CD14-positive monocyte (primary cell): ENCODE results near the gene ZNF423. TPM values are rescaled to one million over a fixed set of nuclear protein-coding genes. Genes with fewer than 3 reads are reported as not detected.

ENCODE experiments used
- DNase-seq, 3 donors: peaks; one replicate each; pipeline ENCODE4 v3.0.0-alpha.2; 2011 to 2022
- H2AFZ ChIP-seq: 2 replicates; pipeline ENCODE4 v1.6.0; 2012; ENCODE audit warnings: mild to moderate bottlenecking, low read depth, low read length, inconsistent platforms; ENCODE audit not compliant: insufficient read depth, poor library complexity, severe bottlenecking
- H3K27ac ChIP-seq, 2 donors: 1 replicate in 1 of 2; 2 replicates in 1 of 2; pipeline ENCODE4 v1.5.1; 2012 to 2013; ENCODE audit warnings: low read length in 2 of 2, control low read depth in 1 of 2, inconsistent platforms in 1 of 2, low read depth in 1 of 2, mild to moderate bottlenecking in 1 of 2
- H3K27me3 ChIP-seq, 2 donors: one replicate each; pipeline versions ENCODE4 v1.6.0 to v1.6.1; 2011 to 2013; ENCODE audit warnings: low read length in 2 of 2; ENCODE audit not compliant: control insufficient read depth in 2 of 2, insufficient read depth in 2 of 2
- H3K36me3 ChIP-seq, 2 donors: replicated peaks in 1 of 2; 1 replicate in 1 of 2; 2 replicates in 1 of 2; pipeline versions ENCODE4 v1.5.1 to v1.6.1; 2012 to 2013; ENCODE audit warnings: low read length in 2 of 2, control low read depth in 1 of 2, inconsistent platforms in 1 of 2, mild to moderate bottlenecking in 1 of 2; ENCODE audit not compliant: insufficient read depth in 2 of 2, control insufficient read depth in 1 of 2
- H3K4me1 ChIP-seq, 2 donors: 1 replicate in 1 of 2; 2 replicates in 1 of 2; pipeline versions ENCODE4 v1.5.1 to v1.6.1; 2012 to 2013; ENCODE audit warnings: low read length in 2 of 2, control low read depth in 1 of 2, inconsistent platforms in 1 of 2, mild to moderate bottlenecking in 1 of 2, moderate library complexity in 1 of 2; ENCODE audit not compliant: insufficient read depth in 2 of 2, control insufficient read depth in 1 of 2
- H3K4me2 ChIP-seq: replicated peaks from 2 replicates; pipeline ENCODE3; 2012; ENCODE audit warnings: low read length, moderate library complexity, mild to moderate bottlenecking; ENCODE audit not compliant: poor library complexity, severe bottlenecking; ENCODE audit errors: extremely low read depth
- H3K4me3 ChIP-seq, 3 experiments: fragments of 200-600 bp in 1 of 3; sonication (generic) in 1 of 3; replicated peaks in 1 of 3; 1 replicate in 2 of 3; 2 replicates in 1 of 3; pipeline ENCODE4 v1.5.1; 2011 to 2013; ENCODE audit warnings: low read length in 3 of 3, mild to moderate bottlenecking in 3 of 3, control low read depth in 2 of 3, low read depth in 2 of 3, inconsistent platforms in 1 of 3, moderate library complexity in 1 of 3
- H3K79me2 ChIP-seq: 2 replicates; pipeline ENCODE4 v1.6.0; 2012; ENCODE audit warnings: mild to moderate bottlenecking, control low read depth, inconsistent platforms, low read length, moderate library complexity; ENCODE audit not compliant: insufficient read depth
- H3K9ac ChIP-seq: 2 replicates; pipeline ENCODE4 v1.6.0; 2017; ENCODE audit warnings: low read length, mild to moderate bottlenecking; ENCODE audit not compliant: insufficient read depth, poor library complexity, severe bottlenecking
- H3K9me3 ChIP-seq, 2 donors: replicated peaks in 1 of 2; 1 replicate in 1 of 2; 2 replicates in 1 of 2; pipeline versions ENCODE4 v1.5.1 to v1.6.1; 2012 to 2013; ENCODE audit warnings: low read length in 2 of 2, control low read depth in 1 of 2; ENCODE audit not compliant: control insufficient read depth in 1 of 2, insufficient read depth in 1 of 2
- H4K20me1 ChIP-seq: 2 replicates; pipeline ENCODE4 v1.6.0; 2012; ENCODE audit warnings: mild to moderate bottlenecking, low read length, control low read depth, moderate library complexity; ENCODE audit not compliant: insufficient read depth
- H3K27ac Mint-ChIP-seq, 7 donors: one replicate each; pipeline ENCODE4 v1.8.0; 2020; ENCODE audit warnings: mild to moderate bottlenecking in 7 of 7, mixed read lengths in 7 of 7, moderate library complexity in 6 of 7, inconsistent platforms in 2 of 7
- H3K27me3 Mint-ChIP-seq, 3 donors: one replicate each; pipeline ENCODE4 v1.8.0; 2021 to 2022; ENCODE audit warnings: low read depth in 3 of 3, mild to moderate bottlenecking in 3 of 3, mixed read lengths in 3 of 3, moderate library complexity in 3 of 3, inconsistent platforms in 1 of 3
- H3K36me3 Mint-ChIP-seq, 2 donors: one replicate each; pipeline ENCODE4 v1.8.0; 2020; ENCODE audit warnings: mixed read lengths in 2 of 2, inconsistent platforms in 1 of 2, mild to moderate bottlenecking in 1 of 2
- H3K4me1 Mint-ChIP-seq: one replicate; pipeline ENCODE4 v1.8.0; 2020; ENCODE audit warnings: mild to moderate bottlenecking, mixed read lengths
- H3K4me3 Mint-ChIP-seq, 2 donors: one replicate each; pipeline ENCODE4 v1.8.0; 2020; ENCODE audit warnings: mild to moderate bottlenecking in 2 of 2, mixed read lengths in 2 of 2, moderate library complexity in 1 of 2
- H3K9me3 Mint-ChIP-seq, 7 donors: one replicate each; pipeline ENCODE4 v1.8.0; 2020 to 2022; ENCODE audit warnings: mixed read lengths in 7 of 7, mild to moderate bottlenecking in 6 of 7, moderate library complexity in 6 of 7, inconsistent platforms in 2 of 7
- WGBS: methylation state at CpG from one replicate; pipeline ENCODE4 v1.1.5; 2013; ENCODE audit warnings: missing lambda C conversion rate; ENCODE audit not compliant: insufficient coverage; 5-methylcytosine and 5-hydroxymethylcytosine counted together
- intact Hi-C, 2 donors: fragments of 100-400 bp; cut with micrococcal nuclease; formaldehyde crosslinking; loops; one replicate each; pipeline versions ENCODE4 v1.15.0 to v1.15.1; 2023
- polyA plus RNA-seq, 3 donors: library from polyadenylated mRNA; depleted of rRNA in 1 of 3; unstranded in 2 of 3; stranded (reverse) in 1 of 3; fragments of 300-500 nt in 2 of 3; fragments of >200 nt in 1 of 3; fragmentation: Illumina TruSeq in 2 of 3; gene quantifications; 1 replicate in 2 of 3; 2 replicates in 1 of 3; pipeline ENCODE4 v1.2.3, GENCODE V29; 2012 to 2021
- TF ChIP-seq, protein P1 (sequence below): fragments of 200-600 bp; IDR thresholded peaks from one replicate; pipeline ENCODE4 v1.8.0; 2022; ENCODE audit warnings: antibody characterized with exemption, mild to moderate bottlenecking

The ZNF423 gene
- polyA plus RNA-seq, 3 donors = not detected

GRCh38 chr16:49720225-49720624 is 135.7 kb downstream of the ZNF423 start:
- TF ChIP-seq, protein P1, sequence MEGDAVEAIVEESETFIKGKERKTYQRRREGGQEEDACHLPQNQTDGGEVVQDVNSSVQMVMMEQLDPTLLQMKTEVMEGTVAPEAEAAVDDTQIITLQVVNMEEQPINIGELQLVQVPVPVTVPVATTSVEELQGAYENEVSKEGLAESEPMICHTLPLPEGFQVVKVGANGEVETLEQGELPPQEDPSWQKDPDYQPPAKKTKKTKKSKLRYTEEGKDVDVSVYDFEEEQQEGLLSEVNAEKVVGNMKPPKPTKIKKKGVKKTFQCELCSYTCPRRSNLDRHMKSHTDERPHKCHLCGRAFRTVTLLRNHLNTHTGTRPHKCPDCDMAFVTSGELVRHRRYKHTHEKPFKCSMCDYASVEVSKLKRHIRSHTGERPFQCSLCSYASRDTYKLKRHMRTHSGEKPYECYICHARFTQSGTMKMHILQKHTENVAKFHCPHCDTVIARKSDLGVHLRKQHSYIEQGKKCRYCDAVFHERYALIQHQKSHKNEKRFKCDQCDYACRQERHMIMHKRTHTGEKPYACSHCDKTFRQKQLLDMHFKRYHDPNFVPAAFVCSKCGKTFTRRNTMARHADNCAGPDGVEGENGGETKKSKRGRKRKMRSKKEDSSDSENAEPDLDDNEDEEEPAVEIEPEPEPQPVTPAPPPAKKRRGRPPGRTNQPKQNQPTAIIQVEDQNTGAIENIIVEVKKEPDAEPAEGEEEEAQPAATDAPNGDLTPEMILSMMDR = no peak
- Histone ChIP-seq H3K27me3 (no peaks in the 10 kb centered on the region), H3K9ac (no peak overlapping the region), H3K79me2 (no peaks in the 10 kb centered on the region), H3K4me1 (no peaks in the 10 kb centered on the region), H3K9me3 (no peaks in the 10 kb centered on the region), H3K4me2 (no peak overlapping the region), H3K4me3 (no peak overlapping the region), H3K27ac (no peak overlapping the region), H3K36me3 (no peaks in the 10 kb centered on the region), H4K20me1 (no peaks in the 10 kb centered on the region), H2AFZ (no peak overlapping the region)
- intact Hi-C loops = no loop called here
- H3K4me3 Mint-ChIP-seq = no peak overlapping the region
- no peak for DNase-seq
- peaks cover 0 to 2% (median 0%) of the 10 kb centered on the region in 7 donors for H3K9me3 Mint-ChIP-seq
- H3K4me1 Mint-ChIP-seq = no peaks in the 10 kb centered on the region
- H3K36me3 Mint-ChIP-seq = no peaks in the 10 kb centered on the region
- no peak overlapping the region for H3K27ac Mint-ChIP-seq
- WGBS = 94% methylated on average over 3 of the region's 3 CpGs
- peaks cover 0 to 3% (median 2%) of the 10 kb centered on the region in 3 donors for H3K27me3 Mint-ChIP-seq

DNA sequence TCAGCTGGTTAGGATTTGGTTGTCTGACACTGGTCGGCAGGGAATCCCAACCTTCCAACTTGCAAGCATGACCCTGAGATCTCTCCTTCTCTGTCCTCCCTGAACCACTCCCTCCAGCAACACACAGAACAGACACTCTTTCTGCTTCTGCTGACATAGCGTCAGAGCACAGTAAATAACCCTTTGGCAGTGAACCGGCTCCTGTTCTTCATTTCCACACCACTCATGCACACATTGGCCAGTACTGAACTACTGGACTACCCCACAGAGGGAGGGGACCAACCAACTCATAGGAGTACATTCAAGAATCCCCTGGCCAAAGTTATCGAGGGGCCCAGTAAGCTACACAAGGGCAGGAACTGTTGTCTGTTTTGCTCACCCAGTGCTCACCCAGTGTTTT is 138.2 kb downstream of the ZNF423 start:
- intact Hi-C loops = no loop called here
- H3K27ac Mint-ChIP-seq = no peak overlapping the region
- 97% methylated on average over 3 of the region's 4 CpGs for WGBS

More for the DNA sequence above, 138.2 kb downstream of the ZNF423 start:
- H3K79me2 ChIP-seq = no peaks in the 10 kb centered on the region
- no peaks in the 10 kb centered on the region for H3K27me3 ChIP-seq
- Mint-ChIP-seq H3K4me1 (no peaks in the 10 kb centered on the region), H3K9me3 (peaks cover 0 to 2% (median 0%) of the 10 kb centered on the region in 7 donors), H3K4me3 (no peak overlapping the region), H3K36me3 (no peaks in the 10 kb centered on the region), H3K27me3 (peaks cover 0 to 5% (median 3%) of the 10 kb centered on the region in 3 donors)
- no peak overlapping the region for H3K9ac ChIP-seq
- TF ChIP-seq, protein P1 = no peak
- H3K4me1 ChIP-seq = no peaks in the 10 kb centered on the region
- H2AFZ ChIP-seq = no peak overlapping the region
- no peaks in the 10 kb centered on the region for H3K9me3 ChIP-seq
- H4K20me1 ChIP-seq = no peaks in the 10 kb centered on the region
- no peak overlapping the region for H3K27ac ChIP-seq
- no peak overlapping the region for H3K4me2 ChIP-seq
- H3K36me3 ChIP-seq = no peaks in the 10 kb centered on the region
- DNase-seq = no peak
- H3K4me3 ChIP-seq = no peak overlapping the region
